Measurements from ENCODE around the gene TEX28.
"Not testable (repeated sequence)": the region's sequence is repeated elsewhere in the genome, so short reads cannot be mapped to it uniquely, and the experiment has no call there.

- not testable (repeated sequence) for TF ChIP-seq EZH2 (IDR thresholded peaks at IDR 0.05); TCF7L2 (IDR thresholded peaks at IDR 0.05; ENCODE audit: borderline replicate concordance, extremely low read depth, insufficient read depth, insufficient read length)
Measured at GRCh38 chrX:154247377-154248045, 47.4 kb downstream of the TEX28 start.

Measured in HCT116 (cell line).